A673 (cell line): ENCODE measurements around the gene EIF3J.

Experiments
- EZH2 ChIP-seq: fragments of 200-600 bp; sonication (generic); IDR thresholded peaks from 2 replicates; pipeline ENCODE4 v1.6.1; 2017; ENCODE audit warnings: borderline replicate concordance, low read depth, mild to moderate bottlenecking, mixed read lengths, antibody characterized with exemption, low read length; ENCODE audit not compliant: poor library complexity, severe bottlenecking
- TF ChIP-seq, protein P1 (sequence below): fragments of 300-800, 200-600 bp; sonication (generic); conservative IDR thresholded peaks from 2 replicates; pipeline ENCODE4 v1.5.1; 2017; ENCODE audit warnings: low read depth, mild to moderate bottlenecking, antibody characterized with exemption, low read length, moderate library complexity, mixed read lengths

DNA sequence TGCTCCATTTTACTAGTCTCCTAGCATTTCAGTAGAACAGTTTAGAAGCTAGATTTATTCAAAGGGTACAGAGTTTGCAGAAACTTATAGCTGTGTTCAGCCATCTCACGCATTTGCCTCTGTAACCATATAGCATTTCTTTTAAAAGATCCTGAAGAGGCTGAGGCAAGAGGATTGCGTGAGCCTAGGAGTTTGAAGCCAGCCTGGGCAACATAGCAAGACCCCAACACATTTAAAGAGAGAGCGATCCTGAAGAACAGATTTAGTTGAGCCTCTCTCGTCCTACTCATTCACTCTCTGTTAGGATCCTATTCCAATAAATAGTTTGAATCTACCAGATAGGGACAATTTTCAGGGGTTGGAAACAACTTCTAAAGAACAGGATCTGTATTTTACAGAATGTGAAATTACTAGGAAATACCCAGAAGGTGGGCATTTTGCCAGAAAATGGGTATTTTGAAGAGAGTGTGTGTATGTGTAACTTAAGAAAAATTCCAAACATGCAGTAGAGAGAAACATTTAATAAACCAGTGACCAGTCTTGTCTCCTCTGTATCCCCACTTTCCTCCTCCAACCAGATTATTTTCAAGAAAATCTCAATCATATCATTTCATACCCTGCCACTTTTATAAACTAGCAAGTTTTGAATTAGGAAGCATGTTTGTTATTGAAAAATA is 4.5 kb downstream of the EIF3J start:
- TF ChIP-seq, protein P1, sequence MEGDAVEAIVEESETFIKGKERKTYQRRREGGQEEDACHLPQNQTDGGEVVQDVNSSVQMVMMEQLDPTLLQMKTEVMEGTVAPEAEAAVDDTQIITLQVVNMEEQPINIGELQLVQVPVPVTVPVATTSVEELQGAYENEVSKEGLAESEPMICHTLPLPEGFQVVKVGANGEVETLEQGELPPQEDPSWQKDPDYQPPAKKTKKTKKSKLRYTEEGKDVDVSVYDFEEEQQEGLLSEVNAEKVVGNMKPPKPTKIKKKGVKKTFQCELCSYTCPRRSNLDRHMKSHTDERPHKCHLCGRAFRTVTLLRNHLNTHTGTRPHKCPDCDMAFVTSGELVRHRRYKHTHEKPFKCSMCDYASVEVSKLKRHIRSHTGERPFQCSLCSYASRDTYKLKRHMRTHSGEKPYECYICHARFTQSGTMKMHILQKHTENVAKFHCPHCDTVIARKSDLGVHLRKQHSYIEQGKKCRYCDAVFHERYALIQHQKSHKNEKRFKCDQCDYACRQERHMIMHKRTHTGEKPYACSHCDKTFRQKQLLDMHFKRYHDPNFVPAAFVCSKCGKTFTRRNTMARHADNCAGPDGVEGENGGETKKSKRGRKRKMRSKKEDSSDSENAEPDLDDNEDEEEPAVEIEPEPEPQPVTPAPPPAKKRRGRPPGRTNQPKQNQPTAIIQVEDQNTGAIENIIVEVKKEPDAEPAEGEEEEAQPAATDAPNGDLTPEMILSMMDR = no peak
- TF ChIP-seq EZH2 = no peak
